ENCODE results near the gene WWOX. TPM values are rescaled to one million over a fixed set of nuclear protein-coding genes. Genes with fewer than 3 reads are reported as not detected.
A peak's percentile ranks its signal among the peaks of the same experiment; 100 is the strongest.

The WWOX gene
- total RNA-seq, 1 donor from 2014 or later = 106 TPM

DNA sequence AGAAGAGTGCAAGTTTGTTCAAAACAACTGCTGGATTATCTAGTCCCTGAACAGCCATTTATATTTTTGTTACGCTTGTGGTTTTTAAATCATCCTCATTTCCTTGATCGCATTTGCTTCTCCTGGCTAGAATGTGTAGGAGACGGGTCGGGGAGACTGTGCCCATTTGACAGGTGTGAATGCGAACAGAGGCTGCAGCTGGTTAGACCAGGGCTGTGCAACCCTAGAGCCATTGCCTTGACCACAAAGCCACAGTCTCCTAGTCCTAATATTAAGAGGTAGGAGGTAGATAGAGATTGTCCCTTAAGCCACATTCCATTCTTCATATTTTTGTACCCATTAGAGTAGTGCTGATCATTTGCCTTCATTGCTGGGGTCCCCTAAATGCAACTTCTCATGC, 639.1 kb downstream of the WWOX start:
- Histone ChIP-seq H3K9me3 (no peaks in the 10 kb centered on the region), H3K4me3 (no peak overlapping the region), H3K27me3 (no peaks in the 10 kb centered on the region), H3K4me1 (no peaks in the 10 kb centered on the region), H3K27ac (no peak overlapping the region), H3K36me3 (no peaks in the 10 kb centered on the region)
- TF ChIP-seq, protein P1, sequence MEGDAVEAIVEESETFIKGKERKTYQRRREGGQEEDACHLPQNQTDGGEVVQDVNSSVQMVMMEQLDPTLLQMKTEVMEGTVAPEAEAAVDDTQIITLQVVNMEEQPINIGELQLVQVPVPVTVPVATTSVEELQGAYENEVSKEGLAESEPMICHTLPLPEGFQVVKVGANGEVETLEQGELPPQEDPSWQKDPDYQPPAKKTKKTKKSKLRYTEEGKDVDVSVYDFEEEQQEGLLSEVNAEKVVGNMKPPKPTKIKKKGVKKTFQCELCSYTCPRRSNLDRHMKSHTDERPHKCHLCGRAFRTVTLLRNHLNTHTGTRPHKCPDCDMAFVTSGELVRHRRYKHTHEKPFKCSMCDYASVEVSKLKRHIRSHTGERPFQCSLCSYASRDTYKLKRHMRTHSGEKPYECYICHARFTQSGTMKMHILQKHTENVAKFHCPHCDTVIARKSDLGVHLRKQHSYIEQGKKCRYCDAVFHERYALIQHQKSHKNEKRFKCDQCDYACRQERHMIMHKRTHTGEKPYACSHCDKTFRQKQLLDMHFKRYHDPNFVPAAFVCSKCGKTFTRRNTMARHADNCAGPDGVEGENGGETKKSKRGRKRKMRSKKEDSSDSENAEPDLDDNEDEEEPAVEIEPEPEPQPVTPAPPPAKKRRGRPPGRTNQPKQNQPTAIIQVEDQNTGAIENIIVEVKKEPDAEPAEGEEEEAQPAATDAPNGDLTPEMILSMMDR (IDR thresholded peaks at IDR 0.05) = no peak
- no peak for DNase-seq (ENCODE audit: low spot score in 2 of 2)
- intact Hi-C loops (cut with DNase I) = no loop called here

DNA sequence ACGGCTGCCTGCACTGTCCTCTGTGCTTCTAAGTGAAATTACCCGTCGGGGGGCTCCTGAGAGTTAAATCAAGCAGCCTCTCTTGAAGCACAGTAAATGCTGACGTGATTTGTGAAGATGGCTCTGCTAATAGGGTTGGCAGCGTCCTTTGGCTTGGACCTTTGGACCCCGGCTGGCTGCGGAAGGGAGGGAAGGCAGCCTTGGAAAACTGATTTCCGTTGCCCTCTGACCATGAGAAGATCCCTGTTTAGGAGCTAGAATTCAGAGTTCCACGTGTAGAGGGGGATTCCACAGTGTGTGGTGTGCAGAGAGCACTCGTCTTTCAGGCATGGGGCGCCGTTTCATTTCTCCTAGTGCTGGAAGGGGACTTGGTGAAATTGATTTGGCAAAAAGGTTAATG, 640.8 kb downstream of the WWOX start:
- intact Hi-C loops (cut with DNase I) = no loop called here
- Histone ChIP-seq H3K36me3 (no peaks in the 10 kb centered on the region), H3K9me3 (no peaks in the 10 kb centered on the region), H3K27me3 (no peaks in the 10 kb centered on the region), H3K27ac (no peak overlapping the region), H3K4me1 (peaks cover 0 to 5% of the 10 kb centered on the region in 2 donors), H3K4me3 (no peak overlapping the region)
- TF ChIP-seq, protein P1 (IDR thresholded peaks at IDR 0.05) = no peak
- no peak for DNase-seq (ENCODE audit: low spot score in 2 of 2)

DNA sequence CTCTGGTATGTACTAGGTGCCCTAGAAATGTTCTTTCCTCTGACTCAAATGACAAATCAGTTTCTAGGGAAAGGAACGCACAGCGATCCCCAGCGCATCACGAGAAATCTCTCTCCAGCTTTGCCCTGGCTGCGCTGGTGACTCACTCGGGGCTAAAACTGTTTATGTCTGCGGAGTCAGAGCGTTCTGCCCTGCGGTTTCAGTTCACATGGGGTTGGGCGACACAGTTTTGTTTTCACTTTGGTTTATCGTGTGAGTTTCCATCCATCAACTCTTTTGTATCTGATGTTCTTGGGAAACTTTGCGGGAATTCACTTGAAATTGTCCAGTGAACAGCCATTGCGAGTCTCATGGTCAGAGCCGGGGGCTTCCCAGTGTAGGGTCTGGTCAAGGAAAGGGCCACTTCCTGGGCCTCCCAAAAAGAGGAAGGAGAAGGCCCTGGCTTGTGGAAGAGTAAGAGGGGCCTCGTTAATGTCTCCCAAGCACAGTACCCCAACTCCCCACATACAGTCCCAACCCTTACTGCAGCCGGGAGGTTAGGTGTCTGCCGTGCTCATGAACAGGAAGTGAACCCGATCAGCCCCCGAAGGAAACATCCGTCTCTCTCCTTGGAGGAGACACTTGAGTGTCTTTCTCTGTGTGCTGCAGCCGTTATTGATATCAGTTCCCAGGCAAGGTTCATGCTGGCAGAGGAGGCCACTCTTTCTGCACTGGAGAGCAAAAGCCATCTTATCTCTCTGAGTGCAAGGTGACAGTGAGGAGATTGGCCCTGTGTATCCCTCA, 643.2 kb downstream of the WWOX start:
- peak; percentile 26 to 74 for DNase-seq (ENCODE audit: low spot score in 2 of 2)
- Histone ChIP-seq H3K4me1 (peaks cover 0 to 10% of the 10 kb centered on the region in 2 donors), H3K27ac (peak overlapping the region; percentile 3 to 32), H3K4me3 (peak overlapping the region; percentile 6 to 48), H3K9me3 (no peaks in the 10 kb centered on the region), H3K36me3 (no peaks in the 10 kb centered on the region), H3K27me3 (no peaks in the 10 kb centered on the region)
- TF ChIP-seq, protein P1 (IDR thresholded peaks at IDR 0.05) = no peak
- intact Hi-C loops (cut with DNase I) = no loop called here

DNA sequence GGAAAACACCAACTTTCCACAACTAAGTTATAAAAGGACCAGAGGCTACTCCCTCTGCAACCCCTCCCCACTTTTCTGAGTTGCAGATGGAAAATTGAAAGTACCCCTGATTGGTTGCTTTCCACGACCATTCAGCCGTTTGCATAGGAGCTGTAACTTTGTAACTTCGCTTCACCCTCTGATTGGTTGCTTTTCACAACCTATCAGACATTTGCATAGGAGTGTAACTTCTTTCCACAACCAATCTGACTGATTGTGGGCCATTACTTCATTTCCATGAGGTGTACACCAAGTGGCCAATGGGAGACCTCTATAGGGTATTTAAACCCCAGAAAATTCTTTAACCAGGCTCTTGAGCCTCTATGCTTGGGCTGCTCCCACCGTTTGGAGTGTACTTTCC, 644.1 kb downstream of the WWOX start:
- Histone ChIP-seq H3K4me3 (no peak overlapping the region), H3K27me3 (no peaks in the 10 kb centered on the region), H3K4me1 (peaks cover 0 to 10% of the 10 kb centered on the region in 2 donors), H3K36me3 (no peaks in the 10 kb centered on the region), H3K9me3 (no peaks in the 10 kb centered on the region), H3K27ac (no peak overlapping the region)
- DNase-seq (ENCODE audit: low spot score in 2 of 2) = no peak
- TF ChIP-seq, protein P1 (IDR thresholded peaks at IDR 0.05) = no peak
- intact Hi-C loops (cut with DNase I) = no loop called here

DNA sequence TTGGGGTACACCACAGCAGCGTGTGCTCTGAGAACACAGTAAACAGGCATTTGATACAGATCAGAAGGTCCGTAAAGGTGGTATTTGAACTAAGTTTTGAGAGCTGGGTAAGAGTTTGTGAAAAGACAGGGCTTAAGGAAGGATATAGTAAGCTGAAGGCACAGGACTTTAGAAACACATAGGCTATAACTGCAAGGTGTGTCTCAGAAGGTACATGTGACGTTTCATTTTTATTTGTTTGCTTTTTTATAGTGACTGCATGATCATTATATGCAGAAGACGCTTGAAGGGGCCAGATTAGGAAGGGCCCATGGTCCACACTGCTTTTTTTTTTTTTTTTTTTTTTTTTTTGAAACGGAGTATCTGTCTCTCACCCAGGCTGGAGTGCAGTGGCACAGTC, 644.6 kb downstream of the WWOX start:
- intact Hi-C loops (cut with DNase I) = no loop called here
- Histone ChIP-seq H3K27me3 (no peaks in the 10 kb centered on the region), H3K36me3 (no peaks in the 10 kb centered on the region), H3K4me1 (peaks cover 0 to 10% of the 10 kb centered on the region in 2 donors), H3K9me3 (no peaks in the 10 kb centered on the region), H3K27ac (no peak overlapping the region), H3K4me3 (no peak overlapping the region)
- DNase-seq (ENCODE audit: low spot score in 2 of 2) = no peak
- TF ChIP-seq, protein P1 (IDR thresholded peaks at IDR 0.05) = no peak
